Skeletal muscle tissue (tissue), 5 donors: ENCODE data around the gene PTPN9. TPM values are rescaled to one million over a fixed set of nuclear protein-coding genes. Genes with fewer than 3 reads are reported as not detected.

Experiments
- H3K27ac ChIP-seq: one replicate; pipeline ENCODE4 v1.7.0; 2013; ENCODE audit warnings: mild to moderate bottlenecking, low read depth, low read length, inconsistent platforms
- H3K27me3 ChIP-seq, 3 donors: one replicate each; pipeline ENCODE4 v1.7.0; 2013; ENCODE audit warnings: low read length in 3 of 3; ENCODE audit not compliant: control insufficient read depth in 3 of 3, insufficient read depth in 3 of 3
- H3K36me3 ChIP-seq, 3 donors: one replicate each; pipeline ENCODE4 v1.7.0; 2013; ENCODE audit warnings: low read length in 3 of 3; ENCODE audit not compliant: control insufficient read depth in 3 of 3, insufficient read depth in 3 of 3
- H3K4me1 ChIP-seq, 3 donors: one replicate each; pipeline ENCODE4 v1.7.0; 2013; ENCODE audit warnings: low read length in 3 of 3, mild to moderate bottlenecking in 3 of 3; ENCODE audit not compliant: control insufficient read depth in 3 of 3, insufficient read depth in 3 of 3
- H3K4me3 ChIP-seq, 3 donors: one replicate each; pipeline ENCODE4 v1.7.0; 2013; ENCODE audit warnings: low read length in 3 of 3
- H3K9ac ChIP-seq, 3 donors: one replicate each; pipeline ENCODE4 v1.7.0; 2013; ENCODE audit warnings: low read length in 3 of 3, mild to moderate bottlenecking in 3 of 3, moderate library complexity in 2 of 3, low read depth in 1 of 3
- H3K9me3 ChIP-seq, 3 donors: one replicate each; pipeline ENCODE4 v1.7.0; 2013; ENCODE audit warnings: low read length in 3 of 3; ENCODE audit not compliant: control insufficient read depth in 3 of 3
- small RNA-seq: library from RNA; depleted of rRNA; stranded (forward); fragments of <200 nt; gene quantifications from one replicate; pipeline ENCODE3, GENCODE V24; 2014
- total RNA-seq: library from RNA; depleted of rRNA; stranded (reverse); fragments of >200 nt; gene quantifications from one replicate; pipeline ENCODE4 v1.2.3, GENCODE V29; 2014
- donor health status: Osteomylitis.

Gene PTPN9
- total RNA-seq, 1 donor from 2014 or later, result 11.5 TPM

- H3K27ac ChIP-seq, result no peak overlapping the region
- H3K4me1 ChIP-seq, result no peaks in the 10 kb centered on the region
- H3K9me3 ChIP-seq, result no peaks in the 10 kb centered on the region
- H3K27me3 ChIP-seq, result no peaks in the 10 kb centered on the region
- no peak overlapping the region for H3K4me3 ChIP-seq
- no peak overlapping the region for H3K9ac ChIP-seq
- peaks cover 8 to 24% (median 19%) of the 10 kb centered on the region in 3 donors for H3K36me3 ChIP-seq
Observed at GRCh38 chr15:75431682-75432081, 147.4 kb downstream of the PTPN9 start.

DNA sequence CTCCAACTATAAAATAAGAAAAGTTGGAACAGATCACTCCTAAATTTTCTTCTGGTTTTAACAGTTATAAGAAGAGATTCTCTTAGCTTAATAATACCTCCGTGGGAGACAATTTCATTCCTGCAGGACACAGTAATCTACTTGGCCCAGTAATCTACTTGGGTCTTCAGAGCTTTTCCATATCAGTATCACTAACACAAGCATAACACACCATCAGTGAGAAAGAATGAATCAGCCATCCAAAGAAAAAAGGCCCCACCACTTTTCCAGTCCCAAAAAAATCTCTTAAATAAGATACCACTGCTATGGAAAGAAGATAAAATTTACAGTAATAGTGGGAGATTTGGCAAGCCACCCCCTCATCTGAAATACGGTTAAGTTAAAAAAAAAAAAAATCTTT lies 147.8 kb downstream of the PTPN9 start:
- no peak overlapping the region for H3K9ac ChIP-seq
- H3K9me3 ChIP-seq, result no peaks in the 10 kb centered on the region
- H3K4me3 ChIP-seq, result no peak overlapping the region
- no peaks in the 10 kb centered on the region for H3K27me3 ChIP-seq
- no peak overlapping the region for H3K27ac ChIP-seq
- no peaks in the 10 kb centered on the region for H3K4me1 ChIP-seq
- peaks cover 8 to 23% (median 19%) of the 10 kb centered on the region in 3 donors for H3K36me3 ChIP-seq

DNA sequence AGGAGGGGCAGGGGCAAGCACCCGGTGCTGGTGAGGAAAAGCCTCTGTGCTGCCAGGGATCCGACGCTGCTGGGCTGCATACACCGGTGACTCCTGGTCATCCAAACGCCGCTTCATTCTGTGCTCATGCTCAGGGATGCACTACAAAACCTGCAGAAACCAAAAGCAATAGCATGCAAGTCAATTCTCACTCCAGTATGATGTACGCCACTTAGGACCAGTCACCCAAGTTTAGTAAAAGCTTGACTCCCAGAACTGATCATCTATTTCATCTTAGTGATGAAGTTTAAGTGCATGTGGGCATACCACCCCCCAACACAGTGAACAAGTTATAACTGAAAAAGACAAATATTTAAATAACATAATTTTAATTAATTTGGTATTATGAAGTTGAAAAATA lies 148.9 kb downstream of the PTPN9 start:
- Histone ChIP-seq H3K9me3 (no peaks in the 10 kb centered on the region), H3K4me1 (no peaks in the 10 kb centered on the region), H3K9ac (no peak overlapping the region), H3K4me3 (no peak overlapping the region), H3K36me3 (peaks cover 8 to 19% (median 19%) of the 10 kb centered on the region in 3 donors), H3K27me3 (no peaks in the 10 kb centered on the region), H3K27ac (no peak overlapping the region)

DNA sequence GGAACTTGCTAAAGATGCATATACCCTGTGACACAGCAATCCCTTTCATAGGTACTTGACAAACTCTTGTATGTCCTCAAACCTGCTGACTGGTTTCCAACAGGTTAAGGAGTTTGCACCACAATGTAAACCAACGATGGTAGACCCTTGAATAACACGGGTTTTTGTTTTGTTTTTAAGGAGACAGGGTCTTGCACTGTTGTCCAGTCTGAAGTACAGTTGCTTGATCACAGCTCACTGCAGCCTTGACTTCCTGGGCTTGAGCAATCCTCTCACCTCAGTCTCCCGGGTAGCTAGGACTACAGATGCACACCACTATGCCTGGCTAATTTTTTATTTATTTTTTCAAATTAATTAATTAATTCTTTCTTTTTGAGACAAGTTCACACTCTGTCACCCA lies 151.0 kb downstream of the PTPN9 start:
- no peak overlapping the region for H3K4me3 ChIP-seq
- no peaks in the 10 kb centered on the region for H3K27me3 ChIP-seq
- H3K9ac ChIP-seq, result no peak overlapping the region
- no peaks in the 10 kb centered on the region for H3K4me1 ChIP-seq
- no peaks in the 10 kb centered on the region for H3K9me3 ChIP-seq
- no peak overlapping the region for H3K27ac ChIP-seq
- peaks cover 8 to 22% (median 19%) of the 10 kb centered on the region in 3 donors for H3K36me3 ChIP-seq

GRCh38 chr15:75425966-75426500 lies 153.1 kb downstream of the PTPN9 start:
- no peaks in the 10 kb centered on the region for H3K4me1 ChIP-seq
- H3K27me3 ChIP-seq, result no peaks in the 10 kb centered on the region
- no peaks in the 10 kb centered on the region for H3K9me3 ChIP-seq
- H3K36me3 ChIP-seq, result peaks cover 16 to 38% (median 37%) of the 10 kb centered on the region in 3 donors
- H3K27ac ChIP-seq, result no peak overlapping the region
- H3K4me3 ChIP-seq, result no peak overlapping the region
- no peak overlapping the region for H3K9ac ChIP-seq

GRCh38 chr15:75422554-75422953 lies 156.6 kb downstream of the PTPN9 start:
- H3K4me3 ChIP-seq, result no peak overlapping the region
- no peaks in the 10 kb centered on the region for H3K27me3 ChIP-seq
- no peak overlapping the region for H3K27ac ChIP-seq
- no peak overlapping the region for H3K9ac ChIP-seq
- no peaks in the 10 kb centered on the region for H3K4me1 ChIP-seq
- peaks cover 8 to 28% (median 18%) of the 10 kb centered on the region in 3 donors for H3K36me3 ChIP-seq
- H3K9me3 ChIP-seq, result no peaks in the 10 kb centered on the region

- Histone ChIP-seq H3K27ac (no peak overlapping the region), H3K9ac (no peak overlapping the region), H3K36me3 (peaks cover 8 to 28% (median 18%) of the 10 kb centered on the region in 3 donors), H3K27me3 (no peaks in the 10 kb centered on the region), H3K4me3 (no peak overlapping the region), H3K9me3 (no peaks in the 10 kb centered on the region), H3K4me1 (no peaks in the 10 kb centered on the region)
Observed at GRCh38 chr15:75420698-75421097, 158.4 kb downstream of the PTPN9 start.

DNA sequence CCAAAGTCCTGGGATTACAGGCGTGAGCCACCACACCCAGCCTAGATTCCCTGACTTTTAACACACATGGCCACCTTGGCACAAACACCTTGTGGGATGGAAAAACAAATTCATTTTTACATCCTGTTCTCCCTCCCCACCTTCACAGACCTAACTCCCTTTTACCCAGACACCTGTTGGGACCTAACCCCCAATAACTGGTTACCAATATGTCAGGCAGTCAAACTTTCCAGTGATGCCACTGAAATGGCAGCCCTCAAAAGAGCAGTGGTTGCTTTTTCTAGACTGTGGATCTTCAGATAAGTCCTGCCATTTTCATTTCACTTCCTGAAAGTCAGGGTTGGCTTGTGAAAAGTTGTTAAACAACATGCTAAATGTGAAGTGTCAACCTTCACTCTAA lies 162.5 kb downstream of the PTPN9 start:
- H3K36me3 ChIP-seq, result peaks cover 11 to 31% (median 21%) of the 10 kb centered on the region in 3 donors
- H3K4me1 ChIP-seq, result no peaks in the 10 kb centered on the region
- no peak overlapping the region for H3K9ac ChIP-seq
- H3K4me3 ChIP-seq, result no peak overlapping the region
- H3K27ac ChIP-seq, result no peak overlapping the region
- H3K27me3 ChIP-seq, result no peaks in the 10 kb centered on the region
- no peaks in the 10 kb centered on the region for H3K9me3 ChIP-seq

Small RNA genes lying within 50 kb of the gene (small RNA-seq; reads per million reads assigned to genes)
- gene AC105036.1, result not detected
- not detected for gene AC105036.2

Other genes with a start within 250 kb of the PTPN9 start
- 13.6 TPM for gene COMMD4, start 243.3 kb downstream of the PTPN9 start, total RNA-seq
- 4.7 TPM for gene NEIL1, start 232.3 kb downstream of the PTPN9 start, total RNA-seq
- 80.4 TPM for gene MAN2C1, start 210.7 kb downstream of the PTPN9 start, total RNA-seq
- gene SIN3A, start 127.6 kb downstream of the PTPN9 start, total RNA-seq, result 40.7 TPM
- 18.3 TPM for gene SNUPN, start 46.4 kb upstream of the PTPN9 start, total RNA-seq
- gene IMP3, start 60.9 kb upstream of the PTPN9 start, total RNA-seq, result 54.3 TPM
- 8.4 TPM for gene SNX33, start 68.6 kb upstream of the PTPN9 start, total RNA-seq
- 71.5 TPM for gene CSPG4, start 133.5 kb upstream of the PTPN9 start, total RNA-seq